A549 (cell line): ENCODE measurements around the gene CYP4A11. TPM values are rescaled to one million over a fixed set of nuclear protein-coding genes. Genes with fewer than 3 reads are reported as not detected.

Experiments used
- ATAC-seq, 2 experiments: fragments of 200-7000 bp in 1 of 2; fragments of >200 bp in 1 of 2; cut with Nextera tagmentation in 1 of 2; cut with Tn5 transposase in 1 of 2; 3 replicates each; pipeline versions ENCODE4 v1.8.0 to v1.9.1; 2018 to 2020; ENCODE audit warnings: mild to moderate bottlenecking in 1 of 2, moderate library complexity in 1 of 2
- CTCF ChIA-PET: fragments of 300-600 bp; sonication (Branson Sonifier 250); formaldehyde crosslinking; extraction: SDS; loops from one replicate; lab custom pipeline; 2021; ENCODE audit warnings: antibody characterized with exemption, inconsistent platforms; lab: Yijun Ruan, JAX
- POLR2A ChIA-PET: fragments of 350-600 bp; formaldehyde crosslinking; extraction: SDS; loops from one replicate; lab custom pipeline; 2021; ENCODE audit warnings: antibody characterized with exemption, inconsistent platforms; lab: Yijun Ruan, JAX
- DNase-seq, 2 experiments: peaks; one replicate each; pipeline versions ENCODE4 v3.0.0 to v3.0.0-alpha.2; 2011 to 2016; ENCODE audit warnings: low read depth in 1 of 2, low spot score in 1 of 2
- FAIRE-seq: peaks from 2 replicates; lab custom pipeline; 2011; peaks lifted over from hg19 to GRCh38; lab: Jason Lieb, UNC
- H3K27ac ChIP-seq, 2 experiments: fragments of >200 bp; sonication (Bioruptor Twin); formaldehyde crosslinking; 3 replicates each; pipeline ENCODE4 v1.5.1; 2016 to 2017
- H3K4me1 ChIP-seq: fragments of >200 bp; sonication (Bioruptor Twin); formaldehyde crosslinking; 3 replicates; pipeline ENCODE4 v1.6.1; 2016
- H3K4me2 ChIP-seq: fragments of >200 bp; sonication (Bioruptor Twin); formaldehyde crosslinking; 3 replicates; pipeline ENCODE4 v1.6.1; 2016
- H3K4me3 ChIP-seq: fragments of >200 bp; sonication (Bioruptor Twin); formaldehyde crosslinking; 3 replicates; pipeline ENCODE4 v1.5.1; 2016
- H3K9me3 ChIP-seq: fragments of >200 bp; sonication (Bioruptor Twin); formaldehyde crosslinking; 3 replicates; pipeline ENCODE4 v1.6.1; 2016
- BHLHE40 ChIP-seq: IDR thresholded peaks from 2 replicates; pipeline ENCODE4 v1.6.1; 2012; ENCODE audit warnings: low read depth, low read length, inconsistent platforms
- CBX2 ChIP-seq: fragments of 200-600 bp; sonication (generic); IDR thresholded peaks from 2 replicates; pipeline ENCODE4 v1.6.1; 2016; ENCODE audit warnings: low read depth, mild to moderate bottlenecking, borderline replicate concordance
- CBX8 ChIP-seq: fragments of 200-600 bp; sonication (generic); IDR thresholded peaks from 2 replicates; pipeline ENCODE4 v1.6.1; 2016
- FOSB ChIP-seq: fragments of 250-450 bp; sonication (Bioruptor Pico); IDR thresholded peaks from 2 replicates; pipeline ENCODE4 v1.5.0; 2020; ENCODE audit warnings: mild to moderate bottlenecking, moderate library complexity
- FOSL2 ChIP-seq, 2 experiments: fragments of 450-650 bp in 1 of 2; fragments of >200 bp in 1 of 2; sonication (Bioruptor Twin) in 1 of 2; formaldehyde crosslinking; IDR thresholded peaks; 2 replicates each; pipeline versions ENCODE4 v1.5.0 to v1.6.1; 2016 to 2020; ENCODE audit warnings: mild to moderate bottlenecking in 1 of 2, moderate library complexity in 1 of 2
- GATA3 ChIP-seq: IDR thresholded peaks from 2 replicates; pipeline ENCODE4 v1.6.1; 2012; ENCODE audit warnings: borderline replicate concordance
- HOXB5 ChIP-seq: fragments of 250-450 bp; sonication (Bioruptor Pico); IDR thresholded peaks from 2 replicates; pipeline ENCODE4 v1.5.0; 2020; ENCODE audit warnings: mild to moderate bottlenecking, moderate library complexity
- JUN ChIP-seq, 2 experiments: fragments of >200 bp; sonication (Bioruptor Twin); formaldehyde crosslinking; IDR thresholded peaks; 2 replicates in 1 of 2; 3 replicates in 1 of 2; pipeline ENCODE4 v1.6.1; 2016 to 2017
- JUNB ChIP-seq: fragments of >200 bp; sonication (Bioruptor Twin); formaldehyde crosslinking; IDR thresholded peaks from 2 replicates; pipeline ENCODE4 v1.6.1; 2016
- MAFK ChIP-seq: fragments of 450-650 bp; IDR thresholded peaks from 2 replicates; pipeline ENCODE4 v1.6.1; 2014; ENCODE audit not compliant: partially characterized antibody
- MYC ChIP-seq: IDR thresholded peaks from 2 replicates; pipeline ENCODE4 v1.6.1; 2012; ENCODE audit warnings: mild to moderate bottlenecking, inconsistent platforms, low read length, improper control_type of control experiment, borderline replicate concordance
- POLR2A ChIP-seq: IDR thresholded peaks from 2 replicates; pipeline ENCODE4 v1.6.1; 2012; ENCODE audit warnings: mild to moderate bottlenecking, low read length
- POLR2AphosphoS2 ChIP-seq: conservative IDR thresholded peaks from 2 replicates; pipeline ENCODE4 v1.6.1; 2012; ENCODE audit warnings: low read length, improper control_type of control experiment, inconsistent platforms
- RARB ChIP-seq: fragments of 250-450 bp; sonication (Bioruptor Pico); IDR thresholded peaks from 2 replicates; pipeline ENCODE4 v1.8.0; 2021; ENCODE audit warnings: mild to moderate bottlenecking, moderate library complexity
- RFX5 ChIP-seq: fragments of 450-650 bp; IDR thresholded peaks from 2 replicates; pipeline ENCODE4 v1.7.1; 2014; ENCODE audit warnings: antibody characterized with exemption, mild to moderate bottlenecking, moderate library complexity
- RNF2 ChIP-seq: fragments of 200-600 bp; sonication (generic); IDR thresholded peaks from 2 replicates; pipeline ENCODE4 v1.6.1; 2016; ENCODE audit warnings: low read depth, mild to moderate bottlenecking, antibody characterized with exemption, moderate library complexity, borderline replicate concordance
- SMC3 ChIP-seq: fragments of >200 bp; sonication (Bioruptor Twin); formaldehyde crosslinking; IDR thresholded peaks from 3 replicates; pipeline ENCODE4 v1.6.1; 2018; ENCODE audit warnings: inconsistent platforms
- TFCP2L1 ChIP-seq: fragments of 250-450 bp; sonication (Bioruptor Pico); IDR thresholded peaks from 2 replicates; pipeline ENCODE4 v1.5.0; 2021; ENCODE audit warnings: mild to moderate bottlenecking
- WGBS: methylation state at CpG from one replicate; pipeline ENCODE4 v1.1.6; 2017; ENCODE audit errors: missing lambda C conversion rate; 5-methylcytosine and 5-hydroxymethylcytosine counted together
- polyA plus RNA-seq, 4 experiments: library from polyadenylated mRNA; depleted of rRNA in 3 of 4; stranded (reverse); fragments of >200 nt; fragmentation: RNase III in 1 of 4; extraction: RNeasy Plus Mini Kit Qiagen cat#74134 plus additional on column Dnase treatment in 1 of 4; gene quantifications; 2 replicates in 3 of 4; 3 replicates in 1 of 4; pipeline ENCODE4 v1.2.3, GENCODE V29; 2011 to 2017
- TF ChIP-seq, protein P1 (sequence below): fragments of 200-600 bp; sonication (generic); IDR thresholded peaks from 2 replicates; pipeline ENCODE4 v1.6.1; 2016; ENCODE audit warnings: antibody characterized with exemption, mild to moderate bottlenecking, moderate library complexity
- TF ChIP-seq, protein P2 (sequence below): fragments of 250-450 bp; sonication (Bioruptor Pico); IDR thresholded peaks from 2 replicates; pipeline ENCODE4 v1.5.0; 2021; ENCODE audit warnings: mild to moderate bottlenecking, moderate library complexity, borderline replicate concordance
- TF ChIP-seq, protein P3 (sequence below): fragments of >200 bp; sonication (Bioruptor Twin); formaldehyde crosslinking; IDR thresholded peaks from 3 replicates; pipeline ENCODE4 v1.6.1; 2016
- TF ChIP-seq, protein P4 (sequence below): fragments of >200 bp; sonication (Bioruptor Twin); formaldehyde crosslinking; IDR thresholded peaks from 3 replicates; pipeline ENCODE4 v1.5.1; 2016
- TF ChIP-seq, protein P5 (sequence below): fragments of 250-450 bp; sonication (Bioruptor Pico); IDR thresholded peaks from 2 replicates; pipeline ENCODE4 v1.5.0; 2020; ENCODE audit warnings: low read depth, mild to moderate bottlenecking, moderate library complexity
- TF ChIP-seq, protein P6 (sequence below): fragments of 150-350 bp; IDR thresholded peaks from 2 replicates; pipeline ENCODE4 v1.6.1; 2014; ENCODE audit warnings: low read depth, mild to moderate bottlenecking, low read length
- TF ChIP-seq, protein P7 (sequence below): IDR thresholded peaks from 2 replicates; pipeline ENCODE4 v1.6.1; 2012

CYP4A11 gene
- polyA plus RNA-seq, 2 of the 4 experiments (the other 2 are of a cell fraction): not detected

DNA sequence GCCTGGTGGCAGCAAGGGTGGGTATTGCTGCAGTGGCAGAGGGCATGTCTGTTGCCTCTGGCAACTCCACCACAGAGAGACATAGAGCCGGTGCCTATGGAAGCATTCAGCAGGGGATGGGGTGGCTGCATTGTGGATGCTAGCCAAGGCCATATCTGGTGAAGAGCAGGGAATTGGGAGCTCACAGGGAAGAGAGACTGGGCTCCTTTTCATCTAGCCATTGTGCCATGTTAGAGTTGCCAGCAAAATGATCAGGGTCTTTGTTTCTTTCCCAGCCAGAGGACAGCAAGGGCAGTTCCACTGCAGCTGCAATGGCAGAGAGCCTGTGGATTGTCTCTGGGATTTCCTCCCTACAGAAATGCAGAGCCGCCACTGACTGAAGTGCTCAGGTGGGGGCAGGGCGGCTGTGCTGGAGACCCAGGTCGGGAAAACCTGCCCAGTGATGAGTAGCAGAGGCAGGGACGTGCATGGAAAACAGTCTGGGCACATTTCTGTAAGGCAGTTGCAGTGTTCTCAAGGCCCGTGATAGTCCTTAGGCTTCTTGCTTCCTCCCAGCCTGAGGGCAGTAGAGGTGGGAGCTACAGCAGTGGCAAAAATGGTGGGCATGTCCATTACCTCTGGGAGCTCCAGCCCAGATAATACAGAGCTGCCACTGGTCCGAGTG lies 42.0 kb upstream of the CYP4A11 start:
- Histone ChIP-seq H3K27ac (no peak overlapping the region), H3K4me1 (no peaks in the 10 kb centered on the region), H3K4me3 (no peak overlapping the region), H3K9me3 (no peaks in the 10 kb centered on the region)
- 19% methylated on average over 6 of the region's 7 CpGs for WGBS
- CTCF ChIA-PET: no interaction called here
- POLR2A ChIA-PET: no interaction called here
- no peak for ATAC-seq
- no peak for TF ChIP-seq CBX8
- no peak for TF ChIP-seq CBX2
- no peak for TF ChIP-seq RNF2
- TF ChIP-seq, protein P1, sequence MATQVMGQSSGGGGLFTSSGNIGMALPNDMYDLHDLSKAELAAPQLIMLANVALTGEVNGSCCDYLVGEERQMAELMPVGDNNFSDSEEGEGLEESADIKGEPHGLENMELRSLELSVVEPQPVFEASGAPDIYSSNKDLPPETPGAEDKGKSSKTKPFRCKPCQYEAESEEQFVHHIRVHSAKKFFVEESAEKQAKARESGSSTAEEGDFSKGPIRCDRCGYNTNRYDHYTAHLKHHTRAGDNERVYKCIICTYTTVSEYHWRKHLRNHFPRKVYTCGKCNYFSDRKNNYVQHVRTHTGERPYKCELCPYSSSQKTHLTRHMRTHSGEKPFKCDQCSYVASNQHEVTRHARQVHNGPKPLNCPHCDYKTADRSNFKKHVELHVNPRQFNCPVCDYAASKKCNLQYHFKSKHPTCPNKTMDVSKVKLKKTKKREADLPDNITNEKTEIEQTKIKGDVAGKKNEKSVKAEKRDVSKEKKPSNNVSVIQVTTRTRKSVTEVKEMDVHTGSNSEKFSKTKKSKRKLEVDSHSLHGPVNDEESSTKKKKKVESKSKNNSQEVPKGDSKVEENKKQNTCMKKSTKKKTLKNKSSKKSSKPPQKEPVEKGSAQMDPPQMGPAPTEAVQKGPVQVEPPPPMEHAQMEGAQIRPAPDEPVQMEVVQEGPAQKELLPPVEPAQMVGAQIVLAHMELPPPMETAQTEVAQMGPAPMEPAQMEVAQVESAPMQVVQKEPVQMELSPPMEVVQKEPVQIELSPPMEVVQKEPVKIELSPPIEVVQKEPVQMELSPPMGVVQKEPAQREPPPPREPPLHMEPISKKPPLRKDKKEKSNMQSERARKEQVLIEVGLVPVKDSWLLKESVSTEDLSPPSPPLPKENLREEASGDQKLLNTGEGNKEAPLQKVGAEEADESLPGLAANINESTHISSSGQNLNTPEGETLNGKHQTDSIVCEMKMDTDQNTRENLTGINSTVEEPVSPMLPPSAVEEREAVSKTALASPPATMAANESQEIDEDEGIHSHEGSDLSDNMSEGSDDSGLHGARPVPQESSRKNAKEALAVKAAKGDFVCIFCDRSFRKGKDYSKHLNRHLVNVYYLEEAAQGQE: no peak
- TF ChIP-seq POLR2AphosphoS2: no peak
- no peak for TF ChIP-seq POLR2A
- no peak for TF ChIP-seq GATA3
- TF ChIP-seq, all 56 proteins: peak for 0
- H3K4me2 ChIP-seq: no peak overlapping the region
- DNase-seq (no peak), FAIRE-seq (no peak)

DNA sequence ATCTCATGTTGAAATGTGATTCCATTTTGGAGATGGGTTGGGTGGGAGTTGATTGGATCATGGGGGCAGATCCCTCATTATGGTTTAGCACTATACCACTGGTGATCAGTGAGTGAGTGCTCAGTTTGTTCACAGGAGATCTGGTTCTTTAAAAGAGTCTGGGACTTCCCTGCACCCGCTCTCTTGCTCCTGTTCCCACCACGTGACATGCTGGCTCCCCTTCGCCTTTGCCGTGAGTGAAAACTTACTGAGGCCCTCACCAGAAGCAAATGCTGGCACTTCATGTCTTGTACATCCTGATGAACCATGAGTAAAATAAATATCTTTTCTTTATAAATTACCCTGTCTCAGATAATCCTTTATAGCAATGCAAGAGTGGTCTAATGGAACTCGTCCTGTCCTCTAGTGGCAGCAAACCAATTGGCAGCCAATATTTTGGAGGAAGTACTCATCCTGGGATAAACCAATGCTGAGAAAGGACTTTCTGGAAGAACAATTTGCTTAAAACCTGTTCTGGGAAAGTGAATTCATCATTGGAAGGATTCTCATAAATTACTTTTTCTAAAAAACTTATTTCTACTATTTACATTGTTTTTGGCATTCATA lies 27.8 kb upstream of the CYP4A11 start:
- Histone ChIP-seq H3K4me1 (no peaks in the 10 kb centered on the region), H3K9me3 (no peaks in the 10 kb centered on the region), H3K4me2 (no peak overlapping the region), H3K4me3 (no peak overlapping the region), H3K27ac (no peak overlapping the region)
- no peak for ATAC-seq
- CTCF ChIA-PET: no interaction called here
- TF ChIP-seq TFCP2L1 (CRISPR knock-in tag) (no peak), RARB (no peak), FOSB (CRISPR knock-in tag) (no peak), FOSL2 (IDR thresholded peaks at IDR 0.05) (no peak), FOSL2 (CRISPR knock-in tag; IDR thresholded peaks at IDR 0.05) (no peak), HOXB5 (CRISPR knock-in tag) (no peak), MAFK (no peak), RFX5 (no peak), JUNB (no peak), SMC3 (no peak), BHLHE40 (no peak), JUN (IDR thresholded peaks at IDR 0.05) (no peak), CBX8 (no peak), MYC (no peak)
- TF ChIP-seq, protein P2, sequence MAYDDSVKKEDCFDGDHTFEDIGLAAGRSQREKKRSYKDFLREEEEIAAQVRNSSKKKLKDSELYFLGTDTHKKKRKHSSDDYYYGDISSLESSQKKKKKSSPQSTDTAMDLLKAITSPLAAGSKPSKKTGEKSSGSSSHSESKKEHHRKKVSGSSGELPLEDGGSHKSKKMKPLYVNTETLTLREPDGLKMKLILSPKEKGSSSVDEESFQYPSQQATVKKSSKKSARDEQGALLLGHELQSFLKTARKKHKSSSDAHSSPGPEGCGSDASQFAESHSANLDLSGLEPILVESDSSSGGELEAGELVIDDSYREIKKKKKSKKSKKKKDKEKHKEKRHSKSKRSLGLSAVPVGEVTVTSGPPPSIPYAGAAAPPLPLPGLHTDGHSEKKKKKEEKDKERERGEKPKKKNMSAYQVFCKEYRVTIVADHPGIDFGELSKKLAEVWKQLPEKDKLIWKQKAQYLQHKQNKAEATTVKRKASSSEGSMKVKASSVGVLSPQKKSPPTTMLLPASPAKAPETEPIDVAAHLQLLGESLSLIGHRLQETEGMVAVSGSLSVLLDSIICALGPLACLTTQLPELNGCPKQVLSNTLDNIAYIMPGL (CRISPR knock-in tag): no peak
- TF ChIP-seq, protein P3, sequence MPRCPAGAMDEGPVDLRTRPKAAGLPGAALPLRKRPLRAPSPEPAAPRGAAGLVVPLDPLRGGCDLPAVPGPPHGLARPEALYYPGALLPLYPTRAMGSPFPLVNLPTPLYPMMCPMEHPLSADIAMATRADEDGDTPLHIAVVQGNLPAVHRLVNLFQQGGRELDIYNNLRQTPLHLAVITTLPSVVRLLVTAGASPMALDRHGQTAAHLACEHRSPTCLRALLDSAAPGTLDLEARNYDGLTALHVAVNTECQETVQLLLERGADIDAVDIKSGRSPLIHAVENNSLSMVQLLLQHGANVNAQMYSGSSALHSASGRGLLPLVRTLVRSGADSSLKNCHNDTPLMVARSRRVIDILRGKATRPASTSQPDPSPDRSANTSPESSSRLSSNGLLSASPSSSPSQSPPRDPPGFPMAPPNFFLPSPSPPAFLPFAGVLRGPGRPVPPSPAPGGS: no peak
- TF ChIP-seq, protein P4, sequence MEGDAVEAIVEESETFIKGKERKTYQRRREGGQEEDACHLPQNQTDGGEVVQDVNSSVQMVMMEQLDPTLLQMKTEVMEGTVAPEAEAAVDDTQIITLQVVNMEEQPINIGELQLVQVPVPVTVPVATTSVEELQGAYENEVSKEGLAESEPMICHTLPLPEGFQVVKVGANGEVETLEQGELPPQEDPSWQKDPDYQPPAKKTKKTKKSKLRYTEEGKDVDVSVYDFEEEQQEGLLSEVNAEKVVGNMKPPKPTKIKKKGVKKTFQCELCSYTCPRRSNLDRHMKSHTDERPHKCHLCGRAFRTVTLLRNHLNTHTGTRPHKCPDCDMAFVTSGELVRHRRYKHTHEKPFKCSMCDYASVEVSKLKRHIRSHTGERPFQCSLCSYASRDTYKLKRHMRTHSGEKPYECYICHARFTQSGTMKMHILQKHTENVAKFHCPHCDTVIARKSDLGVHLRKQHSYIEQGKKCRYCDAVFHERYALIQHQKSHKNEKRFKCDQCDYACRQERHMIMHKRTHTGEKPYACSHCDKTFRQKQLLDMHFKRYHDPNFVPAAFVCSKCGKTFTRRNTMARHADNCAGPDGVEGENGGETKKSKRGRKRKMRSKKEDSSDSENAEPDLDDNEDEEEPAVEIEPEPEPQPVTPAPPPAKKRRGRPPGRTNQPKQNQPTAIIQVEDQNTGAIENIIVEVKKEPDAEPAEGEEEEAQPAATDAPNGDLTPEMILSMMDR: no peak
- TF ChIP-seq, protein P5, sequence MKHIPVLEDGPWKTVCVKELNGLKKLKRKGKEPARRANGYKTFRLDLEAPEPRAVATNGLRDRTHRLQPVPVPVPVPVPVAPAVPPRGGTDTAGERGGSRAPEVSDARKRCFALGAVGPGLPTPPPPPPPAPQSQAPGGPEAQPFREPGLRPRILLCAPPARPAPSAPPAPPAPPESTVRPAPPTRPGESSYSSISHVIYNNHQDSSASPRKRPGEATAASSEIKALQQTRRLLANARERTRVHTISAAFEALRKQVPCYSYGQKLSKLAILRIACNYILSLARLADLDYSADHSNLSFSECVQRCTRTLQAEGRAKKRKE (CRISPR knock-in tag): no peak
- TF ChIP-seq, protein P6, sequence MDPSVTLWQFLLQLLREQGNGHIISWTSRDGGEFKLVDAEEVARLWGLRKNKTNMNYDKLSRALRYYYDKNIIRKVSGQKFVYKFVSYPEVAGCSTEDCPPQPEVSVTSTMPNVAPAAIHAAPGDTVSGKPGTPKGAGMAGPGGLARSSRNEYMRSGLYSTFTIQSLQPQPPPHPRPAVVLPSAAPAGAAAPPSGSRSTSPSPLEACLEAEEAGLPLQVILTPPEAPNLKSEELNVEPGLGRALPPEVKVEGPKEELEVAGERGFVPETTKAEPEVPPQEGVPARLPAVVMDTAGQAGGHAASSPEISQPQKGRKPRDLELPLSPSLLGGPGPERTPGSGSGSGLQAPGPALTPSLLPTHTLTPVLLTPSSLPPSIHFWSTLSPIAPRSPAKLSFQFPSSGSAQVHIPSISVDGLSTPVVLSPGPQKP: no peak
- TF ChIP-seq, protein P7, sequence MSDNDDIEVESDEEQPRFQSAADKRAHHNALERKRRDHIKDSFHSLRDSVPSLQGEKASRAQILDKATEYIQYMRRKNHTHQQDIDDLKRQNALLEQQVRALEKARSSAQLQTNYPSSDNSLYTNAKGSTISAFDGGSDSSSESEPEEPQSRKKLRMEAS: no peak
- DNase-seq: peak in 1 of 2 experiments; percentile 1
- FAIRE-seq: no peak
- 24% methylated on average over 5 of the region's 5 CpGs for WGBS
- POLR2A ChIA-PET: no interaction called here
